ENCODE results near the gene VTA1. TPM values are rescaled to one million over a fixed set of nuclear protein-coding genes. Genes with fewer than 3 reads are reported as not detected.

Gene VTA1
- total RNA-seq, 2 experiments from 2014 or later: 37.9 to 51.0 TPM

GRCh38 chr6:142242269-142242668 is 95.2 kb downstream of the VTA1 start:
- Histone ChIP-seq H3K4me2 (ENCODE audit: low read length) (no peak overlapping the region), H3K9me3 (ENCODE audit: low read length) (no peaks in the 10 kb centered on the region), H3K4me3 (ENCODE audit: low read depth, low read length, poor library complexity, severe bottlenecking) (no peak overlapping the region), H3K27ac (ENCODE audit: low read depth, low read length, poor library complexity, severe bottlenecking) (no peak overlapping the region), H2AFZ (ENCODE audit: low read length) (no peak overlapping the region), H3K4me1 (ENCODE audit: insufficient read depth, low read length, poor library complexity, severe bottlenecking) (no peaks in the 10 kb centered on the region), H3K79me2 (ENCODE audit: insufficient read depth, low read depth, low read length) (no peaks in the 10 kb centered on the region), H4K20me1 (ENCODE audit: insufficient read depth, low read length) (no peaks in the 10 kb centered on the region), H3K36me3 (ENCODE audit: insufficient read depth, low read length) (no peaks in the 10 kb centered on the region), H3K9me2 (ENCODE audit: insufficient read depth, low read length) (no peaks in the 10 kb centered on the region)
- no peak for DNase-seq (ENCODE audit: low spot score)
- no TSS peak for BruUV-seq (replicated peaks)
- no peak for TF ChIP-seq EZH2phosphoT487 (IDR thresholded peaks at IDR 0.05; ENCODE audit: borderline replicate concordance, low read depth, low read length)
- TF ChIP-seq, protein P1, sequence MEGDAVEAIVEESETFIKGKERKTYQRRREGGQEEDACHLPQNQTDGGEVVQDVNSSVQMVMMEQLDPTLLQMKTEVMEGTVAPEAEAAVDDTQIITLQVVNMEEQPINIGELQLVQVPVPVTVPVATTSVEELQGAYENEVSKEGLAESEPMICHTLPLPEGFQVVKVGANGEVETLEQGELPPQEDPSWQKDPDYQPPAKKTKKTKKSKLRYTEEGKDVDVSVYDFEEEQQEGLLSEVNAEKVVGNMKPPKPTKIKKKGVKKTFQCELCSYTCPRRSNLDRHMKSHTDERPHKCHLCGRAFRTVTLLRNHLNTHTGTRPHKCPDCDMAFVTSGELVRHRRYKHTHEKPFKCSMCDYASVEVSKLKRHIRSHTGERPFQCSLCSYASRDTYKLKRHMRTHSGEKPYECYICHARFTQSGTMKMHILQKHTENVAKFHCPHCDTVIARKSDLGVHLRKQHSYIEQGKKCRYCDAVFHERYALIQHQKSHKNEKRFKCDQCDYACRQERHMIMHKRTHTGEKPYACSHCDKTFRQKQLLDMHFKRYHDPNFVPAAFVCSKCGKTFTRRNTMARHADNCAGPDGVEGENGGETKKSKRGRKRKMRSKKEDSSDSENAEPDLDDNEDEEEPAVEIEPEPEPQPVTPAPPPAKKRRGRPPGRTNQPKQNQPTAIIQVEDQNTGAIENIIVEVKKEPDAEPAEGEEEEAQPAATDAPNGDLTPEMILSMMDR (conservative IDR thresholded peaks at IDR 0.05; ENCODE audit: low read length): no peak
- POLR2A ChIA-PET: interaction anchor here (0.6 kb wide), 1 partner anchor 1851 kb away, joined by 3 read pairs; no protein-coding TSS in a partner anchor
- CTCF ChIA-PET (ENCODE audit: unreplicated experiment): no interaction called here
- intact Hi-C loops (cut with micrococcal nuclease; ENCODE audit: unreplicated experiment): no loop called here

DNA sequence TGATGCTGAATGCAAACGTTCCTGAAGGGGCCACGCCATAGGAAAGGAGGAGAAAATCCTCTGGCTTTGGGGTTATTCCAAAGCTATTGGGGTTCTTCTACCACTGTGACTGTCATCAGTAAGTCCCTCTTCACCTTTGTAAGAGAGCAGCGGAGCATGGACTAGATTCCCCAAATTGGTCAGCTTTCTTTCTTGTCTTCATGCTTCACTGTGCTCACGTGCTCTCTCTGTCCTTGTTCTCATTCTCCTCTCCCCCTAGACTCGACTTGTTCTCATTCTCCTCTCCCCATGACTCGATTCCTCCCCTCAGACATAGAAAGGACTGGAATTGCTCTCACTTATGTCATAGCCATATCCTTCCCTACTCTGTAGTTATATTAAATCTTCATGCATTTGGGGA is 99.9 kb downstream of the VTA1 start:
- H3K36me3 ChIP-seq (ENCODE audit: insufficient read depth, low read length): no peaks in the 10 kb centered on the region
- intact Hi-C loops (cut with micrococcal nuclease; ENCODE audit: unreplicated experiment): no loop called here
- DNase-seq (ENCODE audit: low spot score): no peak
- H3K27ac ChIP-seq (ENCODE audit: low read depth, low read length, poor library complexity, severe bottlenecking): no peak overlapping the region
- no peaks in the 10 kb centered on the region for H3K9me2 ChIP-seq (ENCODE audit: insufficient read depth, low read length)
- H3K79me2 ChIP-seq (ENCODE audit: insufficient read depth, low read depth, low read length): no peaks in the 10 kb centered on the region
- BruUV-seq (replicated peaks): no TSS peak
- H2AFZ ChIP-seq (ENCODE audit: low read length): no peak overlapping the region
- no peak overlapping the region for H3K4me3 ChIP-seq (ENCODE audit: low read depth, low read length, poor library complexity, severe bottlenecking)
- POLR2A ChIA-PET: no interaction called here
- no peak for TF ChIP-seq EZH2phosphoT487 (IDR thresholded peaks at IDR 0.05; ENCODE audit: borderline replicate concordance, low read depth, low read length)
- TF ChIP-seq, protein P1 (conservative IDR thresholded peaks at IDR 0.05; ENCODE audit: low read length): no peak
- H3K4me1 ChIP-seq (ENCODE audit: insufficient read depth, low read length, poor library complexity, severe bottlenecking): no peaks in the 10 kb centered on the region
- CTCF ChIA-PET (ENCODE audit: unreplicated experiment): no interaction called here
- H3K9me3 ChIP-seq (ENCODE audit: low read length): no peaks in the 10 kb centered on the region
- H3K4me2 ChIP-seq (ENCODE audit: low read length): no peak overlapping the region
- no peaks in the 10 kb centered on the region for H4K20me1 ChIP-seq (ENCODE audit: insufficient read depth, low read length)

GRCh38 chr6:142249266-142249665 is 102.2 kb downstream of the VTA1 start:
- Histone ChIP-seq H3K9me3 (ENCODE audit: low read length) (no peaks in the 10 kb centered on the region), H3K4me1 (ENCODE audit: insufficient read depth, low read length, poor library complexity, severe bottlenecking) (no peaks in the 10 kb centered on the region), H3K4me2 (ENCODE audit: low read length) (no peak overlapping the region), H3K27ac (ENCODE audit: low read depth, low read length, poor library complexity, severe bottlenecking) (no peak overlapping the region), H3K9me2 (ENCODE audit: insufficient read depth, low read length) (no peaks in the 10 kb centered on the region), H3K79me2 (ENCODE audit: insufficient read depth, low read depth, low read length) (no peaks in the 10 kb centered on the region), H2AFZ (ENCODE audit: low read length) (no peak overlapping the region), H3K4me3 (ENCODE audit: low read depth, low read length, poor library complexity, severe bottlenecking) (no peak overlapping the region), H4K20me1 (ENCODE audit: insufficient read depth, low read length) (no peaks in the 10 kb centered on the region), H3K36me3 (ENCODE audit: insufficient read depth, low read length) (no peaks in the 10 kb centered on the region)
- no peak for DNase-seq (ENCODE audit: low spot score)
- ChIA-PET CTCF (ENCODE audit: unreplicated experiment) (no interaction called here), POLR2A (interaction anchor here (0.6 to 1.3 kb wide), 5 partner anchors 84 to 738 kb away, joined by 3 read pairs; no protein-coding TSS in a partner anchor)
- no TSS peak for BruUV-seq (replicated peaks)
- intact Hi-C loops (cut with micrococcal nuclease; ENCODE audit: unreplicated experiment): no loop called here
- TF ChIP-seq EZH2phosphoT487 (IDR thresholded peaks at IDR 0.05; ENCODE audit: borderline replicate concordance, low read depth, low read length): no peak
- TF ChIP-seq, protein P1 (conservative IDR thresholded peaks at IDR 0.05; ENCODE audit: low read length): no peak
